K562 (cell line): ENCODE results near the gene CACNB2. TPM values are rescaled to one million over a fixed set of nuclear protein-coding genes. Genes with fewer than 3 reads are reported as not detected.

ENCODE experiments used
- ATAC-seq: fragments of 200-7000 bp; cut with Tn5 transposase; 3 replicates; pipeline ENCODE4 v1.9.1; 2020; ENCODE audit warnings: moderate library complexity
- BruUV-seq: library from RNA; stranded (reverse); fragments of 400-500 nt; replicated peaks from 2 replicates; lab custom pipeline; 2021; lab: Mats Ljungman, UMichigan
- CTCF ChIA-PET: fragments of 300-600 bp; formaldehyde crosslinking; extraction: SDS; loops from one replicate; lab custom pipeline; 2021; ENCODE audit warnings: low intra/inter-chr PET ratio; lab: Yijun Ruan, JAX
- POLR2A ChIA-PET: fragments of 300-600, 350-650 bp; sonication (Branson Sonifier 250); formaldehyde crosslinking; extraction: SDS; loops from one replicate; lab custom pipeline; 2021; ENCODE audit warnings: antibody characterized with exemption, inconsistent platforms; lab: Yijun Ruan, JAX
- DNase-seq, 4 experiments: peaks; one replicate each; pipeline versions ENCODE4 v3.0.0 to v3.0.0-alpha.2; 2011 to 2018; ENCODE audit warnings: low spot score in 3 of 4, mixed read lengths in 3 of 4; ENCODE audit errors: extremely low read depth in 1 of 4
- FAIRE-seq: peaks from 2 replicates; lab custom pipeline; 2011; peaks lifted over from hg19 to GRCh38; lab: Jason Lieb, UNC
- H2AFZ ChIP-seq: 2 replicates; pipeline ENCODE4 v1.6.0; 2011; ENCODE audit warnings: low read depth, low read length, control low read depth, inconsistent platforms
- H3K27ac ChIP-seq: fragments of 200-600 bp; 3 replicates; pipeline ENCODE4 v1.8.0; 2011; ENCODE audit warnings: low read depth, mild to moderate bottlenecking, control low read depth, inconsistent platforms, low read length, moderate library complexity, mixed read lengths; ENCODE audit errors: extremely low read depth
- H3K27me3 ChIP-seq, 2 experiments: fragments of 300-600 bp in 1 of 2; 2 replicates in 1 of 2; 3 replicates in 1 of 2; pipeline versions ENCODE4 v1.6.0 to v1.8.0; 2011; ENCODE audit warnings: inconsistent platforms in 2 of 2, low read length in 2 of 2, mild to moderate bottlenecking in 1 of 2, mixed read lengths in 1 of 2, moderate library complexity in 1 of 2; ENCODE audit not compliant: control insufficient read depth in 2 of 2, insufficient read depth in 2 of 2
- H3K36me3 ChIP-seq: fragments of 300-600 bp; 3 replicates; pipeline ENCODE4 v1.8.0; 2011; ENCODE audit warnings: mild to moderate bottlenecking, low read length, inconsistent platforms; ENCODE audit not compliant: control insufficient read depth, insufficient read depth
- H3K4me1 ChIP-seq, 2 experiments: fragments of 200-600 bp in 1 of 2; replicated peaks in 1 of 2; 2 replicates in 1 of 2; 3 replicates in 1 of 2; pipeline versions ENCODE4 v1.5.1 to v1.8.0; 2011; ENCODE audit warnings: inconsistent platforms in 2 of 2, low read length in 2 of 2, mild to moderate bottlenecking in 1 of 2, mixed read lengths in 1 of 2, moderate library complexity in 1 of 2; ENCODE audit not compliant: control insufficient read depth in 2 of 2, insufficient read depth in 2 of 2
- H3K4me2 ChIP-seq: 2 replicates; pipeline ENCODE4 v1.6.1; 2011; ENCODE audit warnings: low read length, control low read depth, inconsistent platforms, mixed read lengths; ENCODE audit not compliant: insufficient read depth
- H3K4me3 ChIP-seq: fragments of 200-600 bp; sonication (generic), shearing (Covaris generic); 2 replicates; pipeline ENCODE4 v1.5.1; 2016; ENCODE audit warnings: control low read depth, inconsistent platforms
- H3K79me2 ChIP-seq: fragments of 200-600 bp; 3 replicates; pipeline ENCODE4 v1.8.0; 2011; ENCODE audit warnings: low read length, inconsistent platforms; ENCODE audit not compliant: control insufficient read depth, insufficient read depth
- H3K9ac ChIP-seq, 2 experiments: 2 replicates each; pipeline versions ENCODE4 v1.6.0 to v1.6.1; 2011; ENCODE audit warnings: low read depth in 2 of 2, low read length in 2 of 2, control low read depth in 1 of 2, inconsistent platforms in 1 of 2, mild to moderate bottlenecking in 1 of 2, mixed read lengths in 1 of 2; ENCODE audit not compliant: insufficient read depth in 1 of 2
- H3K9me1 ChIP-seq: one replicate; pipeline ENCODE4 v1.6.0; 2011; ENCODE audit warnings: inconsistent platforms, mild to moderate bottlenecking, low read length, moderate library complexity; ENCODE audit not compliant: control insufficient read depth, insufficient read depth
- H3K9me3 ChIP-seq: replicated peaks from 2 replicates; pipeline ENCODE4 v1.5.1; 2011; ENCODE audit warnings: low read depth, low read length, inconsistent platforms; ENCODE audit not compliant: control insufficient read depth, insufficient read depth
- H4K20me1 ChIP-seq: replicated peaks from 2 replicates; pipeline ENCODE4 v1.6.1; 2011; ENCODE audit warnings: low read length, inconsistent platforms, mixed read lengths; ENCODE audit not compliant: control insufficient read depth, insufficient read depth
- CLOCK ChIP-seq: fragments of 250-450 bp; sonication (Bioruptor Pico); IDR thresholded peaks from 2 replicates; pipeline ENCODE4 v1.4.0; 2020; ENCODE audit warnings: mild to moderate bottlenecking, moderate library complexity, borderline replicate concordance
- FOXP4 ChIP-seq: sonication (generic); formaldehyde crosslinking; IDR thresholded peaks from 2 replicates; pipeline ENCODE4 v1.8.0; 2022; ENCODE audit warnings: mild to moderate bottlenecking, missing genetic modification reagents, borderline replicate concordance
- FUS ChIP-seq: fragments of 200-400 bp; formaldehyde crosslinking; optimal IDR thresholded peaks from 2 replicates; pipeline ENCODE3; 2017; ENCODE audit warnings: low read depth, low read length
- GATA2 ChIP-seq: sonication (generic); formaldehyde crosslinking; IDR thresholded peaks from 2 replicates; pipeline ENCODE4 v1.4.0; 2020; ENCODE audit warnings: mild to moderate bottlenecking, missing genetic modification reagents
- SUPT5H ChIP-seq: fragments of 450-650 bp; IDR thresholded peaks from 2 replicates; pipeline ENCODE4 v1.6.1; 2016
- ZNF282 ChIP-seq: sonication (generic); formaldehyde crosslinking; IDR thresholded peaks from 2 replicates; pipeline ENCODE4 v1.8.1; 2023; ENCODE audit warnings: missing genetic modification reagents
- ZNF561 ChIP-seq: fragments of 450-650 bp; formaldehyde crosslinking; conservative IDR thresholded peaks from 2 replicates; pipeline ENCODE4 v1.4.0; 2020; ENCODE audit warnings: mild to moderate bottlenecking, moderate library complexity
- WGBS: fragments of 100-300 bp; shearing (Covaris generic); methylation state at CpG from one replicate; pipeline ENCODE4 v1.1.6; 2016; ENCODE audit warnings: low coverage, mixed read lengths; ENCODE audit not compliant: insufficient coverage; ENCODE audit errors: missing lambda C conversion rate; 5-methylcytosine and 5-hydroxymethylcytosine counted together
- in situ Hi-C: fragments of 300-500 bp; cut with MboI; formaldehyde crosslinking; loops from 4 replicates; pipeline ENCODE4 v1.15.0; 2018; ENCODE audit warnings: inconsistent platforms, mixed read lengths
- intact Hi-C: fragments of 100-400 bp; cut with micrococcal nuclease; formaldehyde crosslinking; loops from 2 replicates; pipeline ENCODE4 v1.14.2; 2022
- polyA plus RNA-seq, 8 experiments: library from polyadenylated mRNA; depleted of rRNA in 4 of 8; stranded (reverse) in 5 of 8; unstranded in 3 of 8; fragments of >200 nt; fragmentation: Nextera tagmentation in 2 of 8; fragmentation: Illumina TruSeq in 1 of 8; extraction: Ambion mirVana in 2 of 8; extraction: Trizol in 1 of 8; gene quantifications; 2 replicates each; pipeline versions ENCODE4 v1.2.1 to v1.2.3, GENCODE V29; 2011 to 2014; ENCODE audit warnings: inconsistent platforms in 1 of 8, missing spikeins in 1 of 8
- total RNA-seq, 7 experiments: library from RNA; depleted of rRNA in 6 of 7; stranded (reverse); fragments of >200 nt in 6 of 7; fragmentation: Illumina TruSeq in 2 of 7; extraction: Trizol in 2 of 7; gene quantifications; 2 replicates each; pipeline versions ENCODE4 v1.2.1 to v1.2.3, GENCODE V29; 2011 to 2021; ENCODE audit warnings: low replicate concordance in 1 of 7

Gene CACNB2
- total and polyA plus RNA-seq, 9 of the 15 experiments (the other 6 are each of a cell fraction or from before 2014, with no cell fraction given) = 1.8 to 2.2 TPM; not detected in 7

DNA sequence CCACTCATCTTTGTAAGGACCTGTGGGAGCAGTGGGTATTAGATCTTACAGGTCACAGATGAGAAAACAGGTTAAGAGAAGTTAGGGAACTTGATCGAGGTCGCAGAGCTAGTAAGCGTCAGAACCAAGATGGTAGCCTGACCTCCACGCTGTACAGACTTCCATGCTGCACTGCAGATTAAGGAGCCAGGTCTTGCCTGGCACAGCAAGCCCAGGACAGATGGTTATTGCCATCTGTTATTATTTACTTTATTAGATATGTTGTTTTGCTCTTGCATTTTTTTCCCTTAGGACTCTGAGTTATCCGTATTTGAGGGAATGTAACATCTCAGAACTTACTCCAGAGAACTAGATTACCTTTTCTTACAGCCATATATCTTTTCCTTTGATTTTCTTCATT lies 363.9 kb downstream of the CACNB2 start:
- ChIA-PET POLR2A (no interaction called here), CTCF (no interaction called here)
- no TSS peak for BruUV-seq
- DNase-seq = no peak
- FAIRE-seq = no peak
- ATAC-seq = no peak
- H4K20me1 ChIP-seq = no peaks in the 10 kb centered on the region
- no peak overlapping the region for H3K4me2 ChIP-seq
- H3K27ac ChIP-seq = no peak overlapping the region
- H3K27me3 ChIP-seq = peaks cover 6 to 8% of the 10 kb centered on the region in 2 experiments; a peak in 2 of 5 replicates
- intact Hi-C loops (no loop called here), in situ Hi-C loops (no loop called here)
- no peak overlapping the region for H3K4me3 ChIP-seq
- H3K4me1 ChIP-seq = peaks cover 0 to 6% of the 10 kb centered on the region in 2 experiments; a peak in 2 of 5 replicates
- H3K9me3 ChIP-seq = no peaks in the 10 kb centered on the region
- 46% methylated on average over 5 of the region's 5 CpGs for WGBS
- H3K9me1 ChIP-seq = no peaks in the 10 kb centered on the region
- TF ChIP-seq FUS (no peak), ZNF282 (CRISPR knock-in tag) (no peak), FOXP4 (CRISPR knock-in tag) (no peak), CLOCK (CRISPR knock-in tag) (no peak), SUPT5H (no peak), ZNF561 (CRISPR knock-in tag) (no peak), GATA2 (CRISPR knock-in tag) (no peak)
- TF ChIP-seq, all 486 proteins: peak for 0
- no peak overlapping the region for H3K9ac ChIP-seq
- H2AFZ ChIP-seq = 0 out of 2 replicates have a peak overlapping the region, but pooled peaks have one; percentile 4
- no peaks in the 10 kb centered on the region for H3K36me3 ChIP-seq
- no peaks in the 10 kb centered on the region for H3K79me2 ChIP-seq
